SK-N-SH (cell line): ENCODE results near the gene DCAF6. TPM values are rescaled to one million over a fixed set of nuclear protein-coding genes. Genes with fewer than 3 reads are reported as not detected.

Source experiments
- CTCF ChIA-PET: fragments of 300-600, 350-600 bp; formaldehyde crosslinking; extraction: SDS; loops from one replicate; lab custom pipeline; 2021; lab: Yijun Ruan, JAX
- POLR2A ChIA-PET: fragments of 350-600 bp; sonication (Branson Sonifier 250); formaldehyde crosslinking; extraction: SDS; loops from one replicate; lab custom pipeline; 2020; ENCODE audit warnings: antibody characterized with exemption, inconsistent platforms; lab: Yijun Ruan, JAX
- DNase-seq: peaks from one replicate; pipeline ENCODE4 v3.0.0; 2012
- H2AFZ ChIP-seq: fragments of 200-600 bp; sonication (generic); 2 replicates; pipeline ENCODE4 v1.8.1; 2016; ENCODE audit warnings: antibody characterized with exemption, mild to moderate bottlenecking, low read depth
- H3F3A ChIP-seq: fragments of 200-600 bp; sonication (generic); replicated peaks from 2 replicates; pipeline ENCODE3; 2016; ENCODE audit warnings: antibody characterized with exemption, mild to moderate bottlenecking; ENCODE audit not compliant: insufficient read depth
- H3K27ac ChIP-seq, 2 experiments: fragments of 200-500 bp in 1 of 2; fragments of 200-600 bp in 1 of 2; sonication (Bioruptor generic) in 1 of 2; sonication (generic), shearing (Covaris generic) in 1 of 2; 2 replicates each; pipeline versions ENCODE4 v1.5.1 to v1.6.1; 2014 to 2016; ENCODE audit warnings: low read depth in 2 of 2, inconsistent platforms in 1 of 2, low read length in 1 of 2, mild to moderate bottlenecking in 1 of 2, mixed read lengths in 1 of 2
- H3K27me3 ChIP-seq: fragments of 200-600 bp; sonication (generic), shearing (Covaris generic); 2 replicates; pipeline ENCODE4 v1.6.1; 2016; ENCODE audit warnings: mixed run types; ENCODE audit not compliant: insufficient read depth
- H3K36me3 ChIP-seq, 2 experiments: fragments of 200-500 bp in 1 of 2; fragments of 200-600 bp in 1 of 2; sonication (Bioruptor generic) in 1 of 2; sonication (generic) in 1 of 2; replicated peaks in 1 of 2; 2 replicates each; pipeline versions ENCODE3 to v1.5.1; 2014 to 2016; ENCODE audit warnings: low read length in 1 of 2, mild to moderate bottlenecking in 1 of 2; ENCODE audit not compliant: insufficient read depth in 2 of 2, control insufficient read depth in 1 of 2
- H3K4me1 ChIP-seq, 2 experiments: fragments of 200-500 bp in 1 of 2; fragments of 200-600 bp in 1 of 2; sonication (Bioruptor generic) in 1 of 2; sonication (generic), shearing (Covaris generic) in 1 of 2; 2 replicates each; pipeline versions ENCODE4 v1.5.1 to v1.6.1; 2014 to 2016; ENCODE audit warnings: low read depth in 1 of 2, low read length in 1 of 2, mixed run types in 1 of 2; ENCODE audit not compliant: insufficient read depth in 2 of 2, control insufficient read depth in 1 of 2
- H3K4me2 ChIP-seq: fragments of 200-600 bp; sonication (generic), shearing (Covaris generic); 2 replicates; pipeline ENCODE4 v1.6.1; 2017; ENCODE audit warnings: mixed run types
- H3K4me3 ChIP-seq, 2 experiments: fragments of 200-500 bp in 1 of 2; fragments of 200-600 bp in 1 of 2; sonication (Bioruptor generic) in 1 of 2; sonication (generic), shearing (Covaris generic) in 1 of 2; 2 replicates each; pipeline versions ENCODE4 v1.5.1 to v1.8.1; 2014 to 2016; ENCODE audit warnings: low read depth in 2 of 2, inconsistent platforms in 1 of 2, low read length in 1 of 2, mild to moderate bottlenecking in 1 of 2, mixed read lengths in 1 of 2, moderate library complexity in 1 of 2
- H3K79me2 ChIP-seq: fragments of 200-600 bp; sonication (generic); 2 replicates; pipeline ENCODE4 v1.8.1; 2017; ENCODE audit warnings: mild to moderate bottlenecking; ENCODE audit not compliant: insufficient read depth
- H3K9ac ChIP-seq: fragments of 200-600 bp; sonication (generic); 2 replicates; pipeline ENCODE4 v1.6.1; 2017; ENCODE audit warnings: mixed run types
- H3K9me2 ChIP-seq: fragments of 200-600 bp; sonication (generic); 2 replicates; pipeline ENCODE4 v1.6.1; 2017; ENCODE audit warnings: mixed run types
- H3K9me3 ChIP-seq: fragments of 200-600 bp; sonication (generic); 2 replicates; pipeline ENCODE4 v1.6.1; 2017; ENCODE audit warnings: mixed run types, mild to moderate bottlenecking, moderate library complexity
- H4K20me1 ChIP-seq: fragments of 200-600 bp; sonication (generic); 2 replicates; pipeline ENCODE4 v1.6.1; 2017; ENCODE audit warnings: mild to moderate bottlenecking, mixed run types; ENCODE audit not compliant: insufficient read depth
- EP300 ChIP-seq, 2 experiments: IDR thresholded peaks; 2 replicates each; pipeline versions ENCODE4 v1.4.0 to v1.6.1; 2012; ENCODE audit warnings: borderline replicate concordance in 1 of 2, low read depth in 1 of 2, low read length in 1 of 2
- EZH2phosphoT487 ChIP-seq: fragments of 200-600 bp; sonication (generic); IDR thresholded peaks from 2 replicates; pipeline ENCODE4 v1.6.1; 2017; ENCODE audit warnings: low read depth, mixed run types, mild to moderate bottlenecking, antibody characterized with exemption, moderate library complexity, borderline replicate concordance
- FOXJ3 ChIP-seq: sonication (generic); formaldehyde crosslinking; IDR thresholded peaks from 2 replicates; pipeline ENCODE4 v1.5.1; 2020; ENCODE audit warnings: mild to moderate bottlenecking, missing genetic modification reagents
- FOXM1 ChIP-seq: IDR thresholded peaks from 2 replicates; pipeline ENCODE4 v1.4.0; 2012; ENCODE audit warnings: low read depth, mild to moderate bottlenecking
- GATA2 ChIP-seq: sonication (generic); formaldehyde crosslinking; IDR thresholded peaks from 2 replicates; pipeline ENCODE4 v1.5.0; 2020; ENCODE audit warnings: mild to moderate bottlenecking, missing genetic modification reagents
- IRF3 ChIP-seq: fragments of 150-350 bp; IDR thresholded peaks from 2 replicates; pipeline ENCODE4 v1.6.1; 2016; ENCODE audit warnings: mild to moderate bottlenecking, low read depth, low read length
- MAX ChIP-seq: IDR thresholded peaks from 2 replicates; pipeline ENCODE4 v1.4.0; 2012; ENCODE audit warnings: low read depth
- MXI1 ChIP-seq: IDR thresholded peaks from 2 replicates; pipeline ENCODE4 v1.6.1; 2012; ENCODE audit warnings: mild to moderate bottlenecking, low read depth, low read length, improper control_type of control experiment
- NRF1 ChIP-seq: IDR thresholded peaks from 2 replicates; pipeline ENCODE4 v1.6.1; 2012; ENCODE audit warnings: low read depth, mild to moderate bottlenecking, low read length
- REST ChIP-seq: IDR thresholded peaks from 2 replicates; pipeline ENCODE4 v1.6.1; 2012; ENCODE audit warnings: mild to moderate bottlenecking, low read depth, low read length, moderate library complexity
- RXRA ChIP-seq: IDR thresholded peaks from 2 replicates; pipeline ENCODE4 v1.4.0; 2012; ENCODE audit warnings: low read depth, mild to moderate bottlenecking, borderline replicate concordance
- TCF12 ChIP-seq: IDR thresholded peaks from 2 replicates; pipeline ENCODE4 v1.4.0; 2012
- YY1 ChIP-seq: IDR thresholded peaks from 2 replicates; pipeline ENCODE4 v1.4.0; 2012; ENCODE audit warnings: low read depth, mild to moderate bottlenecking
- WGBS: methylation state at CpG from one replicate; pipeline ENCODE4 v1.1.6; 2017; ENCODE audit warnings: low lambda C conversion rate; 5-methylcytosine and 5-hydroxymethylcytosine counted together
- polyA plus RNA-seq, 3 experiments: library from polyadenylated mRNA; depleted of rRNA; stranded (reverse); fragments of >200 nt; gene quantifications; 2 replicates each; pipeline ENCODE4 v1.2.3, GENCODE V29; 2012

Gene DCAF6
- polyA plus RNA-seq, 1 of the 3 experiments (the other 2 are of a cell fraction): 31.3 TPM

GRCh38 chr1:168057921-168058320, 121.4 kb downstream of the DCAF6 start:
- Histone ChIP-seq H3K9ac (no peak overlapping the region), H3K9me2 (no peaks in the 10 kb centered on the region), H3K79me2 (peaks cover 4% of the 10 kb centered on the region), H3K27me3 (no peaks in the 10 kb centered on the region), H3K4me2 (no peak overlapping the region), H3K36me3 (peaks cover 16 to 32% of the 10 kb centered on the region in 2 experiments), H3K4me1 (no peaks in the 10 kb centered on the region), H4K20me1 (no peaks in the 10 kb centered on the region), H3K9me3 (no peaks in the 10 kb centered on the region), H3F3A (peaks cover 15% of the 10 kb centered on the region), H3K27ac (no peak overlapping the region)
- TF ChIP-seq EZH2phosphoT487: no peak
- TF ChIP-seq FOXM1: no peak
- TF ChIP-seq NRF1: no peak
- no peak for TF ChIP-seq MAX
- TF ChIP-seq, all 33 proteins: peak for 0
- WGBS: 97% methylated on average over 2 of the region's 2 CpGs
- DNase-seq: no peak
- Histone ChIP-seq H2AFZ (no peak overlapping the region), H3K4me3 (no peak overlapping the region)
- ChIA-PET CTCF (interaction anchor here (1.6 kb wide), 1 partner anchor 25 kb away, joined by 4 read pairs; no protein-coding TSS in a partner anchor), POLR2A (no interaction called here)

GRCh38 chr1:168064216-168064615, 127.7 kb downstream of the DCAF6 start:
- POLR2A ChIA-PET: no interaction called here
- Histone ChIP-seq H3K36me3 (peaks cover 64 to 68% of the 10 kb centered on the region in 2 experiments), H4K20me1 (no peaks in the 10 kb centered on the region), H3K27ac (no peak overlapping the region), H3K4me2 (no peak overlapping the region), H3K9me3 (no peaks in the 10 kb centered on the region), H3K4me1 (no peaks in the 10 kb centered on the region), H3K9me2 (no peaks in the 10 kb centered on the region), H3K27me3 (no peaks in the 10 kb centered on the region), H3K4me3 (no peak overlapping the region), H3K9ac (no peak overlapping the region), H2AFZ (no peak overlapping the region), H3F3A (peaks cover 7% of the 10 kb centered on the region), H3K79me2 (peaks cover 4% of the 10 kb centered on the region; the same call in 1 of the 2 replicates)
- 89% methylated on average over 1 of the region's 1 CpG for WGBS
- DNase-seq: no peak
- CTCF ChIA-PET: interaction anchor here (0.9 to 9.2 kb wide), 3 partner anchors 16 to 42 kb away, joined by 3 to 86 read pairs (median 4); no protein-coding TSS in a partner anchor
- TF ChIP-seq TCF12: no peak

GRCh38 chr1:168065506-168065905, 129.0 kb downstream of the DCAF6 start:
- H3K4me2 ChIP-seq: no peak overlapping the region
- peaks cover 4% of the 10 kb centered on the region; the same call in 1 of the 2 replicates for H3K79me2 ChIP-seq
- no peak overlapping the region for H3K4me3 ChIP-seq
- H3K9me3 ChIP-seq: no peaks in the 10 kb centered on the region
- no peaks in the 10 kb centered on the region for H3K27me3 ChIP-seq
- ChIA-PET POLR2A (no interaction called here), CTCF (interaction anchor here (9.2 kb wide), 1 partner anchor 15 kb away, joined by 86 read pairs; no protein-coding TSS in a partner anchor)
- H3K9me2 ChIP-seq: no peaks in the 10 kb centered on the region
- H3K27ac ChIP-seq: no peak overlapping the region
- peaks cover 77 to 79% of the 10 kb centered on the region in 2 experiments for H3K36me3 ChIP-seq
- H2AFZ ChIP-seq: no peak overlapping the region
- 92% methylated on average over 3 of the region's 3 CpGs for WGBS
- no peak overlapping the region for H3K9ac ChIP-seq
- peaks cover 7% of the 10 kb centered on the region for H3F3A ChIP-seq
- no peaks in the 10 kb centered on the region for H4K20me1 ChIP-seq
- no peak for TF ChIP-seq FOXJ3 (CRISPR knock-in tag)
- no peak for TF ChIP-seq YY1
- no peak for TF ChIP-seq MXI1
- TF ChIP-seq MAX: no peak
- TF ChIP-seq GATA2 (CRISPR knock-in tag): no peak
- TF ChIP-seq IRF3: no peak
- no peak for TF ChIP-seq RXRA
- TF ChIP-seq REST: no peak
- no peak for TF ChIP-seq EP300 (IDR thresholded peaks at IDR 0.05; ENCODE audit: borderline replicate concordance in 1 of 2, low read depth in 1 of 2, low read length in 1 of 2)
- H3K4me1 ChIP-seq: no peaks in the 10 kb centered on the region
- no peak for DNase-seq
